GM18873 (cell line): Measurements from ENCODE around the gene SSRP1.
A peak's percentile ranks its signal among the peaks of the same experiment; 100 is the strongest.
"Not testable (repeated sequence)": the region's sequence is repeated elsewhere in the genome, so short reads cannot be mapped to it uniquely, and the experiment has no call there.

Experiments used
- ATAC-seq: cut with Tn5 transposase; IDR thresholded peaks from one replicate; pipeline ENCODE4 v1.9.1; 2021; ENCODE audit warnings: mild to moderate bottlenecking, moderate library complexity, moderate number of reproducible peaks; ENCODE audit not compliant: unreplicated experiment, low FRiP score

SSRP1 gene, protein sequence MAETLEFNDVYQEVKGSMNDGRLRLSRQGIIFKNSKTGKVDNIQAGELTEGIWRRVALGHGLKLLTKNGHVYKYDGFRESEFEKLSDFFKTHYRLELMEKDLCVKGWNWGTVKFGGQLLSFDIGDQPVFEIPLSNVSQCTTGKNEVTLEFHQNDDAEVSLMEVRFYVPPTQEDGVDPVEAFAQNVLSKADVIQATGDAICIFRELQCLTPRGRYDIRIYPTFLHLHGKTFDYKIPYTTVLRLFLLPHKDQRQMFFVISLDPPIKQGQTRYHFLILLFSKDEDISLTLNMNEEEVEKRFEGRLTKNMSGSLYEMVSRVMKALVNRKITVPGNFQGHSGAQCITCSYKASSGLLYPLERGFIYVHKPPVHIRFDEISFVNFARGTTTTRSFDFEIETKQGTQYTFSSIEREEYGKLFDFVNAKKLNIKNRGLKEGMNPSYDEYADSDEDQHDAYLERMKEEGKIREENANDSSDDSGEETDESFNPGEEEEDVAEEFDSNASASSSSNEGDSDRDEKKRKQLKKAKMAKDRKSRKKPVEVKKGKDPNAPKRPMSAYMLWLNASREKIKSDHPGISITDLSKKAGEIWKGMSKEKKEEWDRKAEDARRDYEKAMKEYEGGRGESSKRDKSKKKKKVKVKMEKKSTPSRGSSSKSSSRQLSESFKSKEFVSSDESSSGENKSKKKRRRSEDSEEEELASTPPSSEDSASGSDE

DNA sequence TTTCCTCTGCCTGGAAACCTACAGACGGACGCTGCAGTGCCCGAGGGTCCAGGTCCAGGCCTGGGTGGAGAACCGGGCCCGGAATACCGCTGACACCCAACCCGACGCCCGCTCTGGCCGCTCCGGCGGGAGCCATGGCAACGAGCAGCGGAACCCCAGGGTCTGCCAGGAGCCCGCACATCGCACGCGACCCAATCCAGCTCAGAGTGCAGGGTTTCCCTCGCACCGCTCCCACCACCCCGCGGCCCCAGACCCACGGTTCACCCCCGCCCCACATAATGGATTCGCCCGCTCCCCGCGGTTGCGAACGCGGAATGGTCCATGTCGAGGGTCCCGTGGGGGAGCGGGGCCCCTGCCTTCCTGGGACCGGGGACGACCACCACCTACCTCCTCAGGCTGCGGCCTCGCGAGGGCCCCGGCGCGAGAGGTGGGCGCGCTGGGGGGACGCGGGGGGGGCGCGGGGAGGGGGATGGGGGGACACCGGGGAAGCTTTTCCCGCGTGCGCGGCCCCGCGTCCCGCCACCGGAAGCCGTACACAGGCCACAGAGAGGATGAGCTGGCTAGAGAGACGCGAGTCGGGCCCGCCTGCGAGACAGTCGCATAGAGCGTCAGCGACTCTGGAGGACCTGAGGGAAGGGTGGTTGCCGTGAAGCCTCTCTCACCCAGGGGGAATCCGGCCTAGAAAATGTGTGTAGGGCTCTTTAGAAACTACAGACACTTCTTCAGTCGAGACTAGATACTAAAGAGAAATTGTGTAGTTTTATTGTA lies at the start of gene SSRP1:
Gene SSRP1, minus strand, starts transcription at position 550 of the 768 bp plus-strand sequence. CDS start 771 bp downstream, outside the sequence.
- peak; percentile 94 for ATAC-seq

DNA sequence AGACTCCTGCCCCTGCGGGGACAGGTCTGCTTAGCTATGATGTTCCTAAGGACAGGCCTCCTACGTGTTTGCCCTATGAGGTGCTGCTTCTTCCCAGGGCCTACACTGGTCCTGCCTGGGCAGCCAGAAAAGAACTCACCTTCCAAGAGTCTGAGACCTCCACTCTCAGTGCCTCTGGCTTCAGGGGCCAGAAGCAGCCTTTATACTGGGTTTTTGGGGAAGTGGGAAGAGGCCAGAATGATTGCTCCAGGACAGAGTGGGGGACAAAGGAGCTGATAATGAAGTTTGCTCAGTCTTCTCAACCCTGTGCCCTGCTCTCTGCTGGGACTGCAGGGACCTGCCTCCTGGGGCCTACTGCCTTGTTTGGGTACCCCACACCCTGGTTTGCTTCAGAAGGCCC lies 45.3 kb upstream of the SSRP1 start, which contains the start of gene PRG3:
Gene PRG3, minus strand, starts transcription at position 176 of the 400 bp plus-strand sequence. CDS start 442 bp downstream, outside the sequence.
- ATAC-seq: no peak

DNA sequence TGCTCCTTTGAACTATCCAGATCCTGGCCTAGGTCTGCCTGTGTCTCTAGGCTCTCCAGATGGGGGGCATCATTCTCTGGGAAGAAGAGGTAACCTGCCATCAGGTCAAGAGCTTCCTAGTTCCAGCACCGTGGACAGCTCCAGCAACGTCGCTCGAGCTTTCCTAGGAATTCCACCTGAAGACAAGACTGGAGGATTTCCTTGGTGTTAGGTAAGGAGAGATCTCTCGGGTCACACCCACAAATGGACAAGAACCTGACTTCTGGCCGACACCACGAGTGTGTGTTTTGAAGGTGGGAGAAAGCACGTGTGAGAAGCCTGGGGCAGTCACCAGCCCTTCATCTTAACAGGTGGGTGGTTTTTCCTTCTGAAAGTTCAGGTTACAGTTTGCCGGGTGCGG lies 44.0 kb upstream of the SSRP1 start:
- ATAC-seq: no peak

DNA sequence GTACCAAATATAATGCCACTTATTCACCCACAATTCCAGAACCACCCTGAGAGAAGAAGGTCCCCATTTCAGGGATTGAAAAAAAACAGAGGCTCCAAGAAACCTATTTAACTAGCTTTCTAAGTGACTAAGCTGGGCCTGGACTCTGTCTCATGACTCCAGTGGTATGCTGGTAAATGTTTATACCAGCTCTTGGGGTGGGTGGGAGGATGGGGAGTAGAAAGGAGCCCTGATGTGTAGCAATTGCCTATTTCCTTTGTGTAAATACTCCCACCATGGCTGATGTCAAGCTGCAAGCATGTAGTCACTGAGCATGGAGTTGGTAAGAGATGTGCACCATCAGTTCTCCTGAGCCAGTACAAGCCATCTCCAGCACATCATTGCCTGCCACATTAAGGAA lies 42.5 kb upstream of the SSRP1 start:
- no peak for ATAC-seq

DNA sequence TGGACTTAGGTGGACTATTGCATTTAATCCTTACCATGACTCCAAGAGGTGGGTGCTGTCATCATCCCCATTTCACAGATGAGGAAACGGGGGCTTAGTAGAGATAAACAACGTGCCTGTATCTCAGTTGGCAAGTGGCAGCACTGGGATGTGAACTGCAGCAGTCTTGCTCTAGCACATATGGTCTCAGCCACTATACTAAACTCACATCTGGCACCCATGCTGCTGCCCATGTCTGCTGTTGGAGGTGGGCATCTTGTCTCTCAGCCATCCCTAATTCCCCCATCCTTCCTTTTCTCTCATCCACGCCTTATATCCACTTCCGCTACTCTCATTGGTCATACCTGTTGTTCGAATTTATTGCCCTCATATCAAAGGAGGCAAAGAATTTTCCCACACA lies 41.4 kb upstream of the SSRP1 start:
- no peak for ATAC-seq

DNA sequence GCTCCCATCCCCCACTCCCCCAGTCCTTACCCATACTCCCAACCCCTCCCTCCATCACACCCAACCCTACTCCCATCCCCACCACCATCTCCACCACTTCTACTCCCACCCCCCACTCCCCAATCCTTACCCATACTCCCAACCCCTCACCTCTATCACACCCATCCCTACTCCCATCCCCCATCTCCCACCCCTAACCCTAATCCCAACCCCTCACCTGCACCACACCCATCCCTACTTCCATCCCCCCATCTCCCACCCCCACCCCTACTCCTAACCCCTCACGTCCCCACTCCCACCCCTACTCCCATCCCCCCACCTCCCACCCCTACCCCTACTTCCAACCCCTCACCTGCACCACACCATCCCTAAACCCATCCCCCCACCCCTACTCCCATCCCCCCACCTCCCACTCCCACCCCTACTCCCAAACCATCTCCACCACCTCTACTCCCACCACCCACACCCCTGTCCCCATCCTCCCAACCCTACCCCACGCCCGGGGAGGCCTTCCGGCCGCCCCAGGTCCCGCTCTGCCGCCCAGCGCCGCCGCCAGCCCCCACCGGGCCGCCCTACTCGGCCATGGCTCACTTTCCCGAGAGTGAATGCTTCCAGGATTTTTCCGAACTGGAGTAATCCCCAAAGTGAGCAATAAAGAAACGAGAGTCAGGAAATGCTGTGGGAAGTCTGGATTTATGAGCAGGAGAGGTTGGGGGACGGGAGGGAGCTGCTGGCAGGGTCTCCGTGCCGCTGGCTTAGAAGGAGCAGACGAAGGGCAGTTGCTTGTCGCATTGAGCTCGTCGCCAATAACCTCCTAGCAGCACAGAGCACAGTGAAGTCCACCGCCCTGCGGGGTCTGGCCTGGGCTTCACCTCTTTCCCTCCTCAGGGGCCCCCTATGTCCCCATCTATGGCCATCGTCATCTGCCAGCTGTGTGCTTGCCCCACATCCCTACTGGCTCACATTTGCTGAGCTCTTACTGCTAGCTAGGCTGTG lies 40.7 kb upstream of the SSRP1 start:
- no peak for ATAC-seq

DNA sequence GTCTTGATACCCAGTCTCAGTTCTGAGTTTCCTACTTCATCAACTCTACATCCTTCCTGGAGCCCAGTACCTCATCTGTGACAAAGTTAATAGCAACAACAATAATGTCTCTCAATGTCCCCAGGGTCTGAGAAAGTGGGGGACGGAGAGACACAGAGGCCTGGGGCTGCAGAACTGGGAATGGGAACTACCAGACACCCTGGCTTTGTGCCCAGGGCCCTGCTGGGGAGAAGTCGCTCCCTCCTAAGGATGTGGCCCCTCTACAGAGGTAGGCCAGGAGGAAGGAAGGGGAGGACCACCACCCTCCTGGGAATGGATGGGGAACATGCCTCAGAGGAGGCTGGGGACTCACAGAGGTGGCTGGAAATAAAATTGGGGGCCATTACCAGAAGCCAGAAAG lies 39.8 kb upstream of the SSRP1 start:
- no peak for ATAC-seq

DNA sequence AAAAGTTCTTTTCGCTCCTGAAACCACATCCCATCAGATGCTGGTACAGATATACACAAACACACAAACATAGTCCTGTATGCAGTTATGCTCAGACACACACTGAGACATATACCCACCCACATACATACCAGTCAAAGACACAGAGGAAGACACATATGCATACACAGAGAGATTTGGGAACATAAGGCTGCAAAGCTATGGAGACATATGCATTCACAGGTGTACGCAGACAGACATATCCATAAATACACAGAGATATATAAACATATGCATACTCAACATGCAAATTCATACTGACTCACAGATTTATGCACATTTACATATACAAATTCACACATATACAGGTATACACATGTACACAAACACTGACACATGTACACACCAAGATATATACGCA lies 39.3 kb upstream of the SSRP1 start:
- ATAC-seq: no peak

DNA sequence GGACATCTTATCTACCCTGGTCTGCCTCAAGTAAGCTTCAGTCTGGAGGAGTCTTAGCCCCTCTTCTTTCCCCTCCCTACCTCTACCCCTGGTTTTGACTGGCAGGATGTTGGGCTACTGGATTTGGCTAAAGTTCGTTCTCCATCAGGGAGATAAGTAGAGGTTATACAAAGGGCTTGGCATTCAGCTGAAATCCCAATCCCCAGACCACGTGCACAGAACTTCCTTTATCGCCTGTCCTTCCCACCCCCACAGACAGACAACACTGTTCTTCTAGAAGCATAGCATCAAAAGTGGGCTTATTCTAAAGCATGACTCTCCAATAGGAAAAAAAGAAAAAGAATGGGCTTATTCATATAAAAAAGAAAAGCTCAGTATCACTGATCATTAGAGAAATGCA lies 37.5 kb upstream of the SSRP1 start:
- ATAC-seq: no peak

DNA sequence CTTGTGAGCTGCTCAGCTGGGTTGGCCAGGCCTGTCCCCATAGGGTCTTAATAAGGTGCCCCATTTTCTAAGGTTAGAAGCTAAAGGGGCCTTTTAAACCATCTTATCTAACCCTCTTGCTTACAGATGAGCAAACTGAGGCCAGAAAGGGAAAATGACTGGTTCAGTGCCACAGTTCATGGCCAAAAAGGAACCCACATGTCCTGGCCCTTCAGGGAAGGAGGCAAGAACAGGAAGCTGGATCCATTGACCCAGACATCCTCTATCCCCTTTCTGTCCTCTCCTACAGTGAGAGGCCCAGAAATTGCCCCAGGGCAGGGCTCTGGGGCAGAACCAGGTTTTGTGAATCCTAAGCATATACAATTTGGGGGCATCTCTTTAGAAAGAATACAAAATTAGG lies 35.2 kb upstream of the SSRP1 start:
- no peak for ATAC-seq

DNA sequence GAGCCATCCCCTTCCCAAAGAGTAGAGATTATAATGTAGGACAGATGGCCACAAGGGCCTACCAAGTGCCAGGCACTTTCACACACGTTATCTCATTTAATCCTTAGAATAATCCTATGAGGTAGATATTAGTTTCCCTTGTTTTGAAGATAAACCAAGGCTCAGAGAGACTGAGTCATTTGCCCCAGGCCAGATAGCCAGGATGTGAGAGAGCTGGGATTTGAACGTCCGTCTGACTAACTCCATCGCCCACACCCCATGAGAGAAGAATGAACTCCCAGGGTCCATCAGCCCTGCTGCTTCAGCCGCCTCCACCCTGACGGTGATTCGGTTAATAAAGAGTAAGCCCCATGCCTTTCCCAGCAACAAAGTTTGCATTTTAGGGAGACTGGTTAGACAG lies 34.6 kb upstream of the SSRP1 start:
- ATAC-seq: no peak

DNA sequence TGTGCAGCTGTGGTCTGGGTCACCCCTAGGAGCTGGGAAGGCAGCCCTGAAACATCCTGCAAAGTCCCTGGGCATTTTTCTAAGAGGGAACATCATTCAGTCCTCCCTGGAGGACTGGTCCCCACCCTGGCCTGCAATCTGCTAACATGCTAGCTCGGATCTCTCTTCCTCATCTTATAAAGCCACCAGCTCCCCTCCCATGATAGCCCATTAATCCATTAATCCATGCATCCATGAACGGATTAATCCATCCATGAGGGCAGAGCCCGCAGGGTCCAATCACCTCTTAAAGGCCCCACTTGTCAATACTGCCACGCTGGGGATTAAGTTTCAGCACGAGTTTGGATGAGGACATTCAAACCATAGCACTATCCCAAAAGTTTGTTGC lies 33.1 kb upstream of the SSRP1 start:
- no peak for ATAC-seq

DNA sequence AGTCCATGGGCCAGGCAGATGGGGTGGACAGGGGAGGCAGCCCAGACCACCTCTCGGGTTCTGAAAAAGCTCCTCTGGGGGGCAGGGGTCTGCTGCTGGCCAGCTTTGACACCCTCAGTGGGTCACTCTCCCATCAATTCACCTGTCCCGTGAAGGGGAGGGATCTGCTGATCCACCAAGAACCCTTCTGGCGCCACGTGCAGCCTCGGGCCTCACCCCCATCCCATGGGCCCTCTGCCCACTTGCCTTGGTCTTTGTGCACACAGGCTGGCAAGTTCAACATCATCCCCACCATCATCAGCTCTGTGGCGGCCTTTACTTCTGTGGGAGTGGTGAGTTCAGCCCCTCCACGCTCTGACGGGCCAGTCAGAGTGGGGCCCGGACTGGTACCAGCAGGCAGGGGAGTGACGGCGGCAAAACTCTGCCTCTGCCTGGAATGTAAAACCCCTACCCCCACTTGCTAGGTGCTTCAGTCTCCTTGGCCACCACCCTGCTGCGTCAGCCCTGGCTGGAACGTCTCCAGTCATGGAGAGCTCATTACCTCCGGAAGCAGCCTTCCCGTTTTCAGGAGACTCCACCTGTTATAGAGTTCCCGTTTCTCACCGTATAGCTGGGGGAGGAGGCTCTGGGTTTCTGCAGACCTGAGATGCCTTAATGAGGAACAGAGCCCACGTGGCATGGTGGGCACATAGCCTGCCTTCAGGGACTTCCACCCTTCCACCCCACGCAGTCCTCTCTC lies 32.6 kb upstream of the SSRP1 start:
- no peak for ATAC-seq

DNA sequence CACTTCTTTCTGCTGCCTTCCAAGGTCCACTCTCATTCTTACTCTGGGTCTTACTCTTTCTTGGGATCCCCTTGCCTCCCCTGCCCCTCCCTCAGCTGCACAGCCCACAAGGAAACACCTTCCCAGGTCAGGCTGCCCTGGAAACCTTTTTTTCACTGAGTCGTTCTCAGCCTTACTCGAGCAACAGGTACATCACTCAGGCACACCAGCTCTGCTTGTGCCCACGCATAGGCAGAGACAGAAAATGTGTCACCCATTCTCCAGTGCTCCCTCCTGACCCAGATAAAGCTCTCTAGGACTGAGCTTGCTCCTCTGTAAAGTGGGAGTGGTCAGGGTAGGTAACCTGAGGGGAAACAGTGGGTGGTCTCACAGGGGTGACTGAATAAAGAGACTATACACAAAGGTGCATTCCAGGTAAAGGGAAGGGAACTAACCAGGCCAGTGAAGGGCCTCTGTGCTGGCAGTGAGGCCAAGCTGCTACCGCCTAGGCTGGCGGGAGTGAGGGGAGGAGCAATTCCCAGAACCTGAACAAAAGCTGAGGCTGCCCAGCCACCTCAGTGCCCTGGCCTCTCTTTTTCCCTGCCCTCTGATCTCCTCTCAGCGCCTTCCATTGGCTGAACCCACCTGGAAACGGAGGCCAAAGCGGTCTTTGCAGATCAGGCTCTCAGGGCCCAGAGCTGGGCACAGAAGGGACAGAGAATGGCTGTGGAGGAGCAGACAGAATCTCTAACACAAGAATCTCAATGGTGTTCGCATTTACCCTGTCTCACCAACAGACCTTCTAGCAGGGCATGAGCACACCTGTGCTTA lies 29.4 kb upstream of the SSRP1 start:
- ATAC-seq: no peak

DNA sequence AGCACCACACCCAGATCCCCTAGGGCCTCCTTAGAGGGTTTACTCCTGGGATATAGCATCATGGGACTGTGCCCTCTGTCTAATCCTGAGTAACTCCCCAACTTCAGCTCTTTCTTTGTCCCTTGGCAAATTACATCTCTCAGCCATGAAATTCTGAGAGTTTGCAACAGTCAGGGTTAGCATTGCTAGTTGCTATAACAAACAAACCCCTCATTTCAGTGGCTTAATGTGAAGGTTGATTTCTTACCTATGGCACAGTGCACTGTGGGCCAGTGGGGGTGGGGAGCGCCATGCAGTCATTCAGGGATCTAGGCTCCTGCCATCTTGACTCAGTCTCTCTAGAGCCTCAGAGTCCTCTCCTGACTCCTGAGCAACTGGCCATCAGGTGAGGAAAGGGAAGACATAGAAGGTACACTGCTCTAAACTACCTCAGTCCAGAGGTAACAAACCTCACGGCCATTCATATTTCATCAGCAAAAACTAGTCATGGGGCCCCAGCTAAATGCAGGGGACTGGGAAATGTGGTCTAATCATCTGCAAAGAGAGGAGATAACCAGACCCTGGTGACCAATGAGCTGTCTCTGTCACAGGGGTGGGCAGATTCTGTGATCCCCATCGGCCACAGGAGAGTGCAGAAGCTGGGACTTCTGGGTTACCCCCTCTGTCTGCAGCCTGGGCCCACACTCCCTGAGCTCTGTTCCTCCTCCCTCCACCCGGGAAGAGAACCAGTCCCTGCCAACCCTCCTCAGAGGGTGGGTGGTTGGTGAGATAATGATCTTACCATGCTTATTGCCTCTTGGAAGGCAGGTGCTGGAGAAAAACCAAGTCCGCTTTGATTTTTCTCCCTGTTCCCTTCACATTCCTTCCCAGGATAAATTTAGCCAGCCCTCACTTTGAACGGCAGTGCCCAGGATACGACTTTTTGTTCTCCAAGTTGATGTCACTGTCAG lies 27.7 kb upstream of the SSRP1 start:
- no peak for ATAC-seq

DNA sequence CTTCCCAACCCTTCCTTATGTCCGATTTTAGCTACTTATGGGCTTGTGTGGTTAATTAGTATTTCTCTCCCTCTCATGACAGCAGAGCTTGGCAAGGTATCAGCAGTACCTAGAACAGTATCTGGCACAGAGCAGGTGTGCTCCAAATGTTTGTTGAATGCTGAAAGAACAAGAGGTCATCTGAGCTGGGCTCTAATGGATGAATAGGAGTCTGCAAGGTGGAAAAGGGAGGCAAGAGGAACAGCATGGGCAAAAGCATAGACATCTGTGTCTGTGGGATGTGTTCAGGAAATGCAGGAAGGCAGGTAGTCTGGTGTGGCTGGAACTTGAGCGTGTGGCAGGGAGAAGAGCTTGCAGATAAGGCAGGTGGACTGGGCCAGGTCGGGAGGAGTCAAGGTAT lies 26.2 kb upstream of the SSRP1 start:
- ATAC-seq: no peak

DNA sequence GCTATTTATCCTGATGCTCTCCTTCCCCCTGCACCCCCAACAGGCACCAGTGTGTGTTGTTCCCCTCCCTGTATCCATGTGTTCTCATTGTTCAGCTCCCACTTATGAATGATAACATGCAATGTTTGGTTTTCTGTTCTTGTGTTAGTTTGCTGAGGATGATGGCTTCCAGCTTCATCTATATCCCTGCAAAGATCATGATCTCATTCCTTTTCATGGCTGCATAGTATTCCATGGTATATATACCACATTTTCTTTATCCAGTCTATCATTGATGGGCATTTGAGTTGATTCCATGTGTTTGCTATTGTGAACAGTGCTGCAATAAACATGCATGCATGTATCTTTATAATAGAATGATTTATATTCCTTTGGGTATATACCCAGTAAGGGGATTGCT lies 25.7 kb upstream of the SSRP1 start:
- not testable (repeated sequence) for ATAC-seq
